Astrocyte of the hippocampus (primary cell): ENCODE measurements around the gene ZNF423.

Experiments
- DNase-seq: peaks from one replicate; pipeline ENCODE4 v3.0.0; 2011; ENCODE audit warnings: low read depth, low spot score

ZNF423 gene

GRCh38 chr16:49532873-49533272 lies 323.0 kb downstream of the ZNF423 start:
- no peak for DNase-seq

- no peak for DNase-seq
Observed at GRCh38 chr16:49531931-49532840, 323.7 kb downstream of the ZNF423 start.

GRCh38 chr16:49531425-49531824 lies 324.5 kb downstream of the ZNF423 start:
- DNase-seq, result no peak

- DNase-seq, result no peak
Observed at GRCh38 chr16:49530427-49530970, 325.4 kb downstream of the ZNF423 start.

- no peak for DNase-seq
Observed at GRCh38 chr16:49529411-49530045, 326.4 kb downstream of the ZNF423 start.

GRCh38 chr16:49528866-49529288 lies 327.0 kb downstream of the ZNF423 start:
- no peak for DNase-seq

- peak; percentile 73 for DNase-seq
Observed at GRCh38 chr16:49528060-49528865, 327.6 kb downstream of the ZNF423 start.

GRCh38 chr16:49527611-49528010 lies 328.3 kb downstream of the ZNF423 start:
- peak; percentile 8 for DNase-seq

- no peak for DNase-seq
Observed at GRCh38 chr16:49526860-49527365, 329.0 kb downstream of the ZNF423 start.

GRCh38 chr16:49524947-49525315 lies 331.0 kb downstream of the ZNF423 start:
- no peak for DNase-seq

GRCh38 chr16:49524216-49524946 lies 331.5 kb downstream of the ZNF423 start:
- DNase-seq, result no peak

- no peak for DNase-seq
Observed at GRCh38 chr16:49523435-49524159, 332.3 kb downstream of the ZNF423 start.

GRCh38 chr16:49521734-49522325 lies 334.1 kb downstream of the ZNF423 start:
- DNase-seq, result no peak

GRCh38 chr16:49520492-49521038 lies 335.3 kb downstream of the ZNF423 start:
- DNase-seq, result no peak

- no peak for DNase-seq
Observed at GRCh38 chr16:49519741-49520140, 336.2 kb downstream of the ZNF423 start.

- DNase-seq, result no peak
Observed at GRCh38 chr16:49519008-49519656, 336.8 kb downstream of the ZNF423 start.

- DNase-seq, result no peak
Observed at GRCh38 chr16:49516382-49517036, 339.4 kb downstream of the ZNF423 start.

GRCh38 chr16:49515861-49516260 lies 340.1 kb downstream of the ZNF423 start:
- no peak for DNase-seq
